Hematopoietic multipotent progenitor cell (in vitro differentiated cells): ENCODE results near the gene GFAP. TPM values are rescaled to one million over a fixed set of nuclear protein-coding genes. Genes with fewer than 3 reads are reported as not detected.

Experiments
- DNase-seq, 3 donors: peaks; one replicate each; pipeline ENCODE4 v3.0.0-alpha.2; 2011 to 2015; ENCODE audit warnings: low read depth in 2 of 3, low spot score in 2 of 3
- total RNA-seq: library from RNA; depleted of rRNA; stranded (reverse); fragments of >200 nt; gene quantifications from one replicate; pipeline ENCODE4 v1.2.3, GENCODE V29; 2012

The GFAP gene
- total RNA-seq, 1 donor, result not detected

DNA sequence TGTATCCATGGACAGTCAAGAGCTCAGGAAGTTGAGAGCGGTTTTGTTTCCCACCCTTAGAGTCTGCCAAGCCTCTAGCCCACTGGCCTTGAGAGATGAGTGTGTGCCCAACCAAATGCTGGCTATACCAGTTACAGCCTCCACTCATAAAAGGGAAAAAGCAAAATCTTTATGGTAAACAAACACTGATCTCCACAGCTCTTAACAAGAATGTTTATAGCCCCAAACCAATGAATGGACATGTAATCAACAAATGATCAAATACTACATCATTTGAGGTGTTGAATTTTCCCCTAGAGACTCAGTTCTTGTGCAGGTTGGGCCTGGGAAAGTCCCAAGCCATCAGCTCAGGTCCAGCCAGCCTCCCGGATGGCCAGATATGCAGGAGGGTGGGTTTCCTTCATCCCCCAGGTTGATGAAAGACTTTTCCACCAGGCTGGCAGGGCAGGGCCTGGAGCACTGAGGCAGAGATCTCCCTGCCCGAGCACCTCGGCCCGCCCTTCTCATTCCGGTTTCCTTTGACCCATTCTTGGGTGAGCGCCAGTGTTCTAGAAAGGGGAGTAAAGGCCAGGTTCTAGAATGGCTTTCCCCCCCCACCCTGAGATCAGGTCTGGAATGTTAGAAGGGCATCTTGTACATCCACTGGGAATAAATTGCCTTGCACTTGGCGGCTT lies 12.2 kb downstream of the GFAP start:
- no peak for DNase-seq

DNA sequence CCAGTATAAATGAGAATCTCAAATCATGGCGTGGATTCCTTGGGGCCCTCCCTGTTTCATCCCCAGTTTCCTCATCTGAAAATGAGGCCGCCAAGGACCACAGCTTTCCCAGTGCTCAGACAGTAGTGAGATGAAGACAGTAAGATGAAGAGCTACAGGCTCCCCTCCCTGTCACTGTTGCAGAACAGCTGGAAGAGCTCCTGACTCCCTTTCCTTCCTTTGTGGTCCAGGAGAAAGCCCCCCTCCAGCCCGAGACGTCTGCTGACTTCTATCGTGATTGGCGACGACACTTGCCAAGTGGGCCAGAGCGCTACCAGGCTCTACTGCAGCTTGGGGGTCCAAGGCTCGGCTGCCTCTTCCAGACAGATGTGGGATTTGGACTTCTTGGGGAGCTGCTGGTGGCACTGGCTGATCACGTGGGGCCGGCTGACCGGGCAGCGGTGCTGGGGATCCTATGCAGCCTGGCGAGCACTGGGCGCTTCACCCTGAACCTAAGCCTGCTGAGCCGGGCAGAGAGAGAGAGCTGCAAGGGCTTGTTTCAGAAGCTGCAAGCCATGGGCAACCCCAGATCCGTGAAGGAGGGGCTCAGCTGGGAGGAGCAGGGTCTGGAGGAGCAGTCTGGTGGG lies 13.1 kb downstream of the GFAP start:
- DNase-seq, result no peak

DNA sequence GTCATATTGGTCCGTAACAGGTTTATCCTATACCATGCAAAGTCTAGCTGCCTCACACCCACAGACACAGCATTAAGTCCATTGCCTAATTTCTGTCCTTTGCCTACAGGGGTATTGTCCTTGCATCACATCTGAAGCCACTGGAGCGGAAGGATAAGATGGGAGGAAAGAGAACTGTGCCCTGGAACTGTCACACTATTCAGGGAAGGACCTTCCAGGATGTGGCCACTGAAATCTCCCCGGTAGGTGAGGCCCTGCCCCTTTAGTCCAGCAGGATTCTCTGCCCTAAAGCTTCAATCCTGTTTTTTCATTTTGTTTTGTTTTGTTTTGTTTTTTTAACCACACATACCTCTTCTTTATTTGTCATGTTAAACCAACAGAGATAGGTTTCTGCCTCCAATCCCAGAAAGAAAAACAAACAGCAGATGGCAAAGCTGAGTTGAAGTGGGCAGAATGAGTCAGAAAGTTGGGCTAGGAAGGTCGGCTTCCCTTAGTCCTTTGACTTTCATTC lies 13.8 kb downstream of the GFAP start:
- DNase-seq, result no peak

DNA sequence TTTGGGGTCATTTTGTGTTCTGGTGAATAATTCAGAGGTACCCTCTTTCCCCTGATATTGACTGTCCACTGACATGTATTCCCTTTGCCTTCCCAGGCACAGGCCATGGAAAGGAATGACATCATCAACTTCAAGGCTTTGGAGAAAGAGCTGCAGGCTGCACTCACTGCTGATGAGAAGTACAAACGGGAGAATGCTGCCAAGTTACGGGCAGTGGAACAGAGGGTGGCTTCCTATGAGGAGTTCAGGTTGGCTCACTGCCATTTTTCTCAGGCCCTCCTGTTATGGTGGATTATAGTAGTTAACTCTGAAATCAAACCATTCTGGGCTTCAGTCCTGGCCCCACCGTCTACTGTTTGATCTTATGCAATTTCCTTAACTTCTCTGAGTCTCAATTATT lies 14.4 kb downstream of the GFAP start:
- DNase-seq, result no peak

DNA sequence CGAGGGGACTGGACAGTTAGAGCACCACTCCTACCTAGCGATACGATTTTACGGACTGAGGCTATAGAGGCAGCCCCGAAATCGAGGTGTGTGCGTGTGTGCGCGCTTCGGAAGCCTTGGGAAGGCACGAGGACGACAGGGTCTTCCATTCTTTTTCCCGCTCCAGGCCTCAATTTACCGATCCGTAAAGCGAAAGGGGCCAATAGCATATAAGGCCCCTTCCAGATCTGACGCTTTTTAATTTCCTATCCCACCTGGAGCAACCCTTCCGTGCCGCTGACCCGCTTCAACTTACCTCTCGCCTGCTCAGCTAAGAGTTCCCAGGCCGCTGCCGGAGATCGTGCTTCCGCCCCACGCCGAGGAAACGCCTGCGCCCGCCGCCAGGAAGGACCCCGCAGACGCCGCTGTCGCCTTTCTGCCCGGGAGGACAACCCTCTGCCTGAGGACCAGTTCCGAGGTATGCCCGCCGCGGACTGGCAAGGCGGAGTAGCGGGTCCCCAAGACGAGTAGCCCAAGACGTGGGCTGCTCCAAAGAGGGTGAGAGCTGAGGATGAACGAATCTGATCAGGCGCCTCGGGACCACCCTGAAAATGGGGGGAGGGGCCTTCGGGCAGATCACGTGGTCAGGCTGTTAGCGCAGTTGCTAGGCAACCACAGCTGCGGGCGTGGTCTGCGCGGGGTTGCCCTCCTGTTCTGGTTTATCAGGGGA lies 16.1 kb downstream of the GFAP start, which contains the start of gene EFTUD2:
TSS of gene EFTUD2 (minus strand) at position 372 of the 709 bp plus-strand sequence. CDS start 4,924 bp downstream, outside the sequence.
- DNase-seq, result peak; percentile 91 to 98 (median 92)

DNA sequence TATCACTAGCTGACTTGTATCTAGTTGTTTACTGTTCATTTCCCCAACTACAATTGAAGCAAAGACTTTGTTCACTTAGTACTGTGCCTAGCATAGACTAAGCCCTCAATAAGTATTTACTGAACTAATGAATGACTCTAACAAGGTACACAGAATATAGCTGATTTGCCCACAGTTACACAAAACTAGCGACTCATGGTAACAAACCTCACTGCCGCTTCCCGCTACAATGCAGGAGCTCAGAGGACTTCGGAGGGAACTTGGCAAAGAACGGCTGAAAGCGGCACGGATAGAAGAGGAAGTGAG lies 16.6 kb downstream of the GFAP start:
- DNase-seq, result peak in 1 of 3 donors; percentile 74

DNA sequence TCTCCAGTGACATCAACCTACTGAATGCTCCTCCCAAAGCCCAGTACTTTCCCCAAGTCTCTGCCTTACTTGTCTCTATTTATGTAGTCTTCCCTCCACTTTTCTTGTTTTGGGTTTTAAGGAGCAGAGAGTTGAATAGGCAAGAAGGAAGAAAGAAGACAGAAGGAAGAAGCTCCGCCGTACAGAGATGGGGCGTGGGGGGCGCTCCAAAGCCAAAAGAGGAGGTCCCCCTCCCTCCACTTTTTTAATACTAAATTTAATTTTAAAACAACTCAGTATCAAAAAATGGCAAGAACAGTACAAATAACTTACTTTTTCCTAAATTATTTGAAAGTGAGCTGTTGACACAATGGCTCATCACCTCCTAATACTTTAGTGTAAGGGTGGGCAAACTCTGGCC lies 20.7 kb downstream of the GFAP start:
- no peak for DNase-seq

DNA sequence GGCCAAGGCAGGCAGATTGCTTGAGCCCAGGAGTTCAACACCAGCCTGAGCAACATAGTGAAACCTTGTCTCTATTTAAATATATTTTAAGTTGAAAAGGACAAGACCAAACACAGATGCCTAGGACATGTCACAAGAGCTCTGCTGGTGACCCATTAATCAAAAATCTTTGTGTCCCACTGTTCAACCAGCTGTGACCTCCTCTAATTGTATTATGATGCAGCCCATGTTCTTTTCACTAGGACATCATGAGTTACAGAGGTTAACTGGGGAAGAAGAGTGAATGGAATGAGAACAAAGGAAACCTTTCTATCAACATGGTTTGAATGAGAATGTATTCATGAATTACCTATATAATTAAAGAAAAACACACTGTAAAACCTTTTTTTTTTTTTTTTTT lies 23.1 kb downstream of the GFAP start:
- DNase-seq, result no peak

DNA sequence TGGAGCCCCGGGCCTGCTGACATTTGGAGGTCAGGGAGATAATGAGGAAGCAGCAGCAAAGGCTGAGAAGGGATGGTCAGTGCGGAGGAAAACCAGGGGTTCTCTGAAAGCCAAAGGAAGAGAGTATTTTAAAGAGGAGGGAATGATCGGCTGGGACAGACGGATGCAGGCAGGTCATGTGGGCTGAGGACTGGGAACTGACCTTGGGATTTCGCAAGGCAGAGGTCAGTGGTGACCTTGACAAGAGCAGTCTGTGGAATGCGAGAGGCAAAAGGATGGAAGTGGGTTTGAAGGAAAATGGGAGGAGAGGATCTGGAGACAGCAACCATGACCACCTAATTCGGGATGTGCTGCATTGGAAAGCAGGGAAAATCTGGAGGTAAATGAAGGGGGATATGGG lies 26.3 kb downstream of the GFAP start:
- DNase-seq, result no peak

DNA sequence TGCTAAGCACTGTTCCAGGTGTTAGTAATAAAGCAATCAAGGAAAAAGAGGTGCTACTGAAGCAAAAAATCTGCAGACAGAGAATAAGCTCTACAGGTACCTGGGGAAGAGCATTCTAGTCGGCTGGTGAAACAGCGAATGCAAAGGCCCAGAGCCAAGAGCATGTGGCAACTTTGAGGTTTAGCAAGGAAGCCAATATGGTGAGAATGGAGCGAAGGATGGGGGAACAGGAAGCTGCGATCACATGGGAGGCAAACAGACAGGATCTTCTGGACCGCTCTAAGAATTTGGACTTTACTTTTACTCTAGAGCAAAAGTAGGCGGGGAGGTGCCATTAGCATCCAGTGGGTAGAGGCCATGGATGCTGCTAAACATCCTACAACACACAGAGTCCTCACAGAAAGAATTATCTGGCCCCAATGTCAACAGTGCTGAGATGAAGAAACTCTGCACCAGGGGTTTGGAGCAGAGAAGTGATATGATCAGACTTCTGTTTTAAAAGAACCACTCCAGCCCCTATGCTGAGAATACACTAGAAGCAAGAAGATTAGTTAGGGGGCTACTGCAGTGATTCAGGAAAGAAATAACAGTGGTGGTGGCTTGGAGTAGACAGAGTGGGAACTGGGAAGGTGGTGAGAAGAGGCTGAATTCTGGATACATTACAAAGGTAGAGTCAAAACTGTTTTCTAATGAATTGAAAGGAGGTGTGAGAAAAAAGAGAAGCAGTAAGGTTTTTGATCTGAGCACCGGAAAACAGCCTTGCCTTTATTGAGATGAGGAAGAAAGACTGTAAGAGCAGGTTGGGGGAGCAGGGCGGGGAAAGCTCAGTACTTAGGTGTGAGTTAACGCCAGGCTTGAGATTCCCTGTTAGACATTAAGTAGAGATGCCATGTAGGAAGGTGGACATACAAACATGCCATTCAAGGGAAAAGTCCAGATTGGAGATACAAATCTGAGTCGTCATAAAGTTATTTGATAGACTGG lies 27.0 kb downstream of the GFAP start:
- DNase-seq, result peak in 1 of 3 donors; percentile 41

DNA sequence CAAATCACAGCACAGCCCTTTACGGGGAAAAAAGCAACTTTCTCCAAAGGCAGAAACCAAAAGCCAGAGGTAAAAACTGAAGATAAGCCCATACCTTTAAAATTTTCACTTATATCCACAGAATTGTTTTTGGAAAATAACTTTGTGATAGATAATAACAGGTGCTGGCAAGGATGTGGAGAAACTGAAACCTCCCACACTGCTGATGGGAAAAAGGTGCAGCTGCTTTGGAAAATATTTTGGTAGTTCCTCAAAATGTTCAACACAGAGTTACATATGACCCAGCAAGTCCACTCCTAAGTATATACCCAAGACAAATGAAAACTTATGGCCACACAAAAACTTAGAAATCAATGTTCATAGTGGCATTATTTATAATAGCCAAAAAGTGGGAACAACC lies 28.3 kb downstream of the GFAP start:
- DNase-seq, result no peak

DNA sequence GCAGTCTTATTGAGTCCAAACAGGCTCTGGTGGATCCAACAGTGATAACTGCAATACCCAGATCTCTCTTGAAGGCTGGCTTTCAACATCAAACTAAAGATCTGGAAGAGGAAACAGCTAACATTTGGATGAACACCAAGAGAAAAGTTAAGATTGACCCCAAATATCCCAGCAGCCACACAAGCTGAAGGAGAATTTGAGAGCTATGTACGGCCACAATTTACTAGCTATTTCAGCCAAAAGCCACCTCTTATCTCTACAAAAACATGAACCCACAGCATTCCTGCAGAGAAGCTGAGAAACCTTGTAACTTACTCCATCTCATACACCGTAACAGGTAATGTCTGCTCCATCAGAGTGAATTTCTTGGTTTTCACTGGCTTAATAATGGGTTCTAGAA lies 30.4 kb downstream of the GFAP start:
- DNase-seq, result no peak

DNA sequence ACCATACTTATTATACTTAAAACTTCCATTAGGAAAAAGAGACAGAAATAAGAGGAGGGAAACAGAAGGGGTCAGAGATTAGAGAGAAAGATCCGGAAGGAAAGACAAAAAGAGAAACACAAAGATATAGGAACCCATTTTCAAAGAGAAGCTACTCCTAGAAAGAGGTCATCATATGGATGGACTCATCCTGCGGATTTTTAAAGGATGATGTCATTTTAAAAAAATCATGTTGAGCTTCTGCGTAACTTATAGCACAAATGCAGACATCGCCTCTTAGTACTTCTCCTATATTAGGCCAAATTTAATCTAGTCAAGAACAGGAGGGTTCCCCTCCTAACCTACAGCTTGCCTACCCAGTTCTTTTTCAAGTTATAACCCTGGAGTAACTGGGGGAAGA lies 34.2 kb downstream of the GFAP start:
- no peak for DNase-seq

DNA sequence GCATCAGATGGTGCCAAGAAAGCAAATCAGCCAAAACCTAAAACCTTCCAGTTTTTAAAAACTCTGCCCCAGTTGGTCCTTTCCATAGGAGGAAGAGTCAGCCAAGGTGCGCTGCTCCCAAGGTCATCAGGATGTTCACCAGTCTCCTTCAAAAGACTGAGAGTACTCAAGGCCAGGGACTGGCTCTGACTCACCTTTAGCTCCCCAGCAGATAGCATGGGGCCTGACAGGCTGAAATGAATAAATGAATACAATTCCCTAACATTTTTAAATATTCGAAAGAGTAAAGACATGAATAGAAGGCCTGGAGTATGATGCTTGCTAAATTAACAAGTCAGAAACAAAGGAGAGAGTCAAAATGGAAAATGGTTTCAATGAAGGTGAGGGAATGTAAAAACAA lies 35.2 kb downstream of the GFAP start:
- no peak for DNase-seq

DNA sequence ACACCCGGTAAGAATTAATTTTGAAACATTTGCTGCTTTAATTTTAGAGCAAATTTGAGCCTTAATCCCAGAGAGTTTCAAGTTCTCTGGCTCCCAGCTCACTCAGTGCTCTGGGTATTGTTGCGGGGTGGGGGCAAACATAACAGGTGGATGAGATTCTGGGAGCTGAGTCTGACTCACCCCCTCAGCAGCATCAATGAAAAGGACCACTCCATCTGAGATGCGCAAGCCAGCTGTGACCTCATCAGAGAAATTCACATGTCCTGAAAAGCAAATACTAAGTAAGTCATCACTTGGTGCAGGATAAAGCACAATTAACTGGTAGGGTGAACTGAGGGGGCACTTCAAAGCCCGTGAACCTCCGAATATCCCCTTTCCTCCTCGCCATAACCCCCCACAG lies 35.9 kb downstream of the GFAP start:
- no peak for DNase-seq

DNA sequence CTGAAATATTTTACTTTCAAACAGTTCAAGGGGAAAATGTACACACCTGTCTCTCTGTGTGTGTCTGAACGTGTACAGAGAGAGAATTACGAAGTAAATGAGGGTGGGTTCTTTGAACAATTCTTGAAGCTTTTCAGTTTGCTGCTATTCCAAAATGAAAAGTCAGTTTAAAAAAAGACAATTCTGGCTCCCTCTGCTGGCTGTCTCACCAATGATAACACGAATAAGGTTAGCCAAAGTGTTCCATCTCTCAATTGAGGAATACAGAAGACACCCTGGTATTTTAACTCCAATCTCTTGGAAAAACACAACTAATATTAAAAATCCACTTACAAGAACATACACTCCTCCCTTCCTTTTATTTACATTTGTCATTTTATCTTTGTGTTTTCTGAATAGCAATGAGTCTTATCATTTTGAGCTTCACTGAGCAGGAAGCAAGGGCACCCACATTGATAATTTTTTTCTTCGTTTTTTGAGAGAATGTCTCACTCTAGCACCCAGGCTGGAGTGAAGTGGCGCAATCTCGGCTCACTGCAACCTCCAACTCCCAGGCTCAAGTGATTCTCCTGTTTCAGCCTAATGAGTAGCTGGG lies 36.6 kb downstream of the GFAP start:
- peak in 1 of 3 donors; percentile 60 for DNase-seq

DNA sequence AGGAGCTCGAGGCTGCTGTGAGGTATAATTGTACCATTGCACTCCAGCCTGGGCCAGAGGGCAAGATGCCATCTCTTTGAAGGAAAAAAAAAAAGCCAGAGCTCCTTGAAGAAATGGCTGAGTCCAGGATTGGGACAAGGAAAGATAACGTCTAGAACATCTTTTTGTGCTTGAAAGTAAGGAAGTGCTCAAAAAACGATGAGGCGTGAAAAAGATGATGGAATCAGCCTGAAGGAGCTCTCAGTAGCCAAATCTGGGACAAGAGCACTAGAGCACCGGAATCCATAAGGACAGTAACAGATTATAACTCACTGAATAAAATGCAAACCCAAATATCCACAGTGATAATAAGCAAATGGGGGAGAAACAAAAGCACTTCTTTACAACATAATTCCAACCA lies 38.2 kb downstream of the GFAP start:
- DNase-seq, result no peak

DNA sequence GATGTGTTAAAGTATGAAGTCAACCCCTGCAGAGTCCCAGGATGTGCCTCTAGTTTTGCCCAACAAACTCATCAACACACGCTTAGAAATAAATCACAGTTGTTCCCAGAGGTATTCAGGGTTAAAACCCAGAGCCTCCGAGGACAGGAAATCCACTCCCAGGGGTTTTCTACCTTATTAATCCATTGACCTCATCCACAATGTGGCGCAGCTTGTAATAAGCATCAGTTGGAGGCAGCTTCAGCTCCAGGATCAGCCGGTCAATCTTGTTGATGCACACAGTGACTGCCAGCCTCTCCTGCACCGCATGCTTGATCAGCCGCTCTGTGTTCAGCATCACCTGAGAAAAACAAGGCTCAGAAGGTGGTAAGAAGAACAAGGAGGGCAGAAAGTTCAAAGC lies 39.5 kb downstream of the GFAP start:
- DNase-seq, result no peak

DNA sequence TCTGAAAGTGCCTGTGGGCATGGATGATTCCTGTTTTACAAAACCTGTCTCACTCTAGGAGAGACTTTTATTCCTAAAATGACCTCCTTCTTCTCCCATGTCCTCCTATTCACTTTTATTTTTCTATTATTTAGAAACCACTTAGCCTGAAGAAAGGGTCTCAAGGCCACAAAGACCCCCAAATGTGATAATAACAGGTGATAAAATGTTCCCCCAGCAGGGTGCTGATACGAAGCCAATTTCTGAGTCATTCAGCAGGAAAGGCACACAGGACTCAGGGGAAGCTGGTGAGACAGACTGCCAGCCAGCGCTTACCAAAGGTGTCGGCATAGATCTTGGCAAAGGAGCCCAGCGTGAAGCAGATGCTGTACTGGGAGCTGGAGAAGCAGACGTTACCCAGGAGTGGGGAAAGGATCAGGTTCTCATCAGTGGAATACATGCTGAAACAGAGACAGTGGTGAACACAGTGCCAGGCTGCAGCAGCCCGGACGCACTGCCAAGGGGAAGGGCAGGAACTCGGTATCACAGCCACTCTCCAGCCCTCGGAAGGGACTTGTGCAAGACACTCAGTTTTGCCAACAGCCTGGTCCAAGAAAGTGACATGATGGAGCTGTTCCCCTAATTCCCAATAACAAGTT lies 43.0 kb downstream of the GFAP start:
- DNase-seq, result no peak

DNA sequence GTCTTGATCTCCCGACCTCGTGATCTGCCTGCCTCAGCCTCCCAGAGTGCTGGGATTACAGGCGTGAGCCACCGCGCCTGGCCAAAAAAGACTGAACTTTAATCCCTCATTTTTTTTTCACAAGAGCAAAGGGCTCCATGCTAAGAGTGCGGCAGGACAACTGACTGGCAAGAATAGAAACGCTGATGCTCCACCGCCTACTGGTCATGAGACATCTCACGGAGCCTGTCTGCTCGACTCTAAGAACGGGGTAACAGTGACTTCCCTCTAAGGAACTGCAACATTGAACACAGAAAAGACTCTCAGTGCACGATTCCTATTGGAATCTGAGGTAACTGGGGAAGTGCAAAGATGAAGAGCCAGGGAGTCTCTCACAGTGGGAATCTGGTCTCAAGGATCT lies 43.7 kb downstream of the GFAP start:
- DNase-seq, result no peak
